Dendritic cell treated with granulocyte-macrophage colony-stimulating factor and Interleukin-4, amounts not matched to agents 40 ng/mL and 50 ng/mL, for 4 days (primary cell): Measurements from ENCODE around the gene LAMA1.

Experiments
- H3K27ac Mint-ChIP-seq: one replicate; pipeline ENCODE4 v1.8.0; 2022; ENCODE audit warnings: mild to moderate bottlenecking, mixed read lengths
- H3K27me3 Mint-ChIP-seq: one replicate; pipeline ENCODE4 v1.8.0; 2022; ENCODE audit warnings: mild to moderate bottlenecking, mixed read lengths
- H3K36me3 Mint-ChIP-seq: one replicate; pipeline ENCODE4 v1.8.0; 2022; ENCODE audit warnings: low read depth, mixed read lengths
- H3K4me1 Mint-ChIP-seq: one replicate; pipeline ENCODE4 v1.8.0; 2022; ENCODE audit warnings: low read depth, mixed read lengths
- H3K4me3 Mint-ChIP-seq: one replicate; pipeline ENCODE4 v1.8.0; 2022; ENCODE audit warnings: mild to moderate bottlenecking, moderate library complexity, mixed read lengths
- H3K9me3 Mint-ChIP-seq: one replicate; pipeline ENCODE4 v1.8.0; 2022; ENCODE audit warnings: mixed read lengths
- intact Hi-C: fragments of 100-400 bp; cut with micrococcal nuclease; formaldehyde crosslinking; loops from one replicate; pipeline ENCODE4 v1.15.0; 2022

Gene LAMA1

GRCh38 chr18:7139409-7139808, 21.8 kb upstream of the LAMA1 start:
- Mint-ChIP-seq H3K4me1 (no peaks in the 10 kb centered on the region), H3K27me3 (no peaks in the 10 kb centered on the region), H3K9me3 (no peaks in the 10 kb centered on the region), H3K27ac (no peak overlapping the region), H3K4me3 (no peak overlapping the region), H3K36me3 (no peaks in the 10 kb centered on the region)
- intact Hi-C loops, result no loop called here

DNA sequence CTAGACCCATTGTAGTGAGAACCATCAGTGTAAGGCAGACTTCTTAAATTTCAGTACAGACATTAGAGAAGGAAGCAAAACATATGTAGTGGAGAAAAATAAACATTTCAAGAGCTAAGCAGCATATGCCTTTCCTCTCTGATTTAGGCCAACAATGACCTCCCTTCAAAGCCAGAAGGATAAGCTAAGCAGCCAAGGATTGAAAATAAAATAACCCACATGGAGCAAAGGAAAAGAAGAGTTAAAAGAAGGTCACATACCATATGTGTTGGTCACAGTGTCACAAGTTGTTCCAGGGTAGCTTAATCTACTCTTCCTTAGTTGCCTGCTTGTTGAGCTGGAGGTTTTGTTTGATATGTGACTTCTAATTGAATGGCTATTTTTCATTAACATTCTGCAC, 15.6 kb upstream of the LAMA1 start:
- no peak overlapping the region for H3K27ac Mint-ChIP-seq
- H3K4me1 Mint-ChIP-seq, result no peaks in the 10 kb centered on the region
- intact Hi-C loops, result no loop called here
- no peaks in the 10 kb centered on the region for H3K36me3 Mint-ChIP-seq
- H3K4me3 Mint-ChIP-seq, result no peak overlapping the region
- H3K27me3 Mint-ChIP-seq, result no peaks in the 10 kb centered on the region
- no peaks in the 10 kb centered on the region for H3K9me3 Mint-ChIP-seq

DNA sequence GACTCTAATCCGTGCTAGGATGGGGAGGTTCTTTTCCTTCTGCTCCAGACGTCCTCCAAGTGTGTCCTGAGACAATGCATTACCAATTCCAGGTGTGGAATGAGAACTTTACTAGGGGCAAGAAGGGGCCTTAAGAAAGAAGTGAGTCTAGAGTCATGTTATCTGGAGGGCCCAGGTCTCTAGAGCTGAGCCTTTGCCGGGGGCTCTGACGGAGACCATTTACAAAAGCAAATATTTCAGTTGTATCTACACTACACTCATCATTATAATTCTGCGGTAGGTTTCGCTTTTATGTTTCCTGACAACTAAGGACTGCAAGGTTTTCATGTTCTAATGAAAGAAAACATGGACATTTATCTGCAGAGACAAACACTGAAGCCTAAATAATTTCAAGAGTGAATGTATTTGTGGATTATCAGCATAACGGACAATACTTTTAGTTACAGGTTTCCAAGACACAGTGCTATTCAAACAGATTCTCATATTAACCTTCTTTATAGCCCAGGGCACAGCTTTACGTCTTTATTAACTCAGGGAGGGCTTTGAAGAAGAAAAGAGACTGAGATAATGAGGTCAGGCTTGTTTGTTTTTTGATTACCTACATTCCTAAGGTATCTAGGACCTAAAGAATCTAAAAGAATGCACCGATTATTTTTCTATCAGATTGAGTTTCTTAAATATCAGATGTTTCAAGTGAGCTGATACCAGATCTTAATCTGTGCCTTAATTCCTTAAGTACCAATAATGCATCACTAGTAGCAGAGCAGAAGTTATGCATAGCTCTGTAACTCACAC, 15.0 kb upstream of the LAMA1 start:
- H3K27me3 Mint-ChIP-seq, result no peaks in the 10 kb centered on the region
- H3K27ac Mint-ChIP-seq, result no peak overlapping the region
- intact Hi-C loops, result no loop called here
- H3K4me3 Mint-ChIP-seq, result no peak overlapping the region
- H3K4me1 Mint-ChIP-seq, result no peaks in the 10 kb centered on the region
- H3K9me3 Mint-ChIP-seq, result no peaks in the 10 kb centered on the region
- H3K36me3 Mint-ChIP-seq, result no peaks in the 10 kb centered on the region

DNA sequence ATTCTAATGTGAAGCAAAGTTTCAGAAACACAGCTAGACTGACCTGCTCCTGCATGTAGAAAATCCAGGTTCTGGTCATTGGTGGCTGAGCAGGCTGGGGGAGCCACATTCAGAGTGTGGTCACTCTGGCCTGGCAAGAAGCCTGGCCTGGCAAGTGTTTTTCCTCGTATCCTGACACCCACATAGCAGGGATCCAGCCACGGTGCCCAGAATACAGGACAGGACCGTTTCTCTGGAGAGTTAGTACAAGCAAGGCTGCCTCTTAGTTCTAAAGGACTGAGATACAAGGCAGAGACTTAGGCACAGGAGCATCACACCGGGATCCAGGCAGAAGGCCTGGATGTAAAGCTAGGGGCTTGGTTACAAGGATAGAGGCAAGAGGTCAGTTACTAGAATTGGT, 4.8 kb upstream of the LAMA1 start:
- no peaks in the 10 kb centered on the region for H3K36me3 Mint-ChIP-seq
- no peak overlapping the region for H3K27ac Mint-ChIP-seq
- intact Hi-C loops, result no loop called here
- no peak overlapping the region for H3K4me3 Mint-ChIP-seq
- no peaks in the 10 kb centered on the region for H3K4me1 Mint-ChIP-seq
- peaks cover 28% of the 10 kb centered on the region for H3K27me3 Mint-ChIP-seq
- no peaks in the 10 kb centered on the region for H3K9me3 Mint-ChIP-seq

- no peaks in the 10 kb centered on the region for H3K9me3 Mint-ChIP-seq
- intact Hi-C loops, result no loop called here
- H3K27ac Mint-ChIP-seq, result no peak overlapping the region
- peaks cover 54% of the 10 kb centered on the region for H3K27me3 Mint-ChIP-seq
- no peaks in the 10 kb centered on the region for H3K36me3 Mint-ChIP-seq
- H3K4me3 Mint-ChIP-seq, result no peak overlapping the region
- H3K4me1 Mint-ChIP-seq, result peaks cover 10% of the 10 kb centered on the region
Observed at GRCh38 chr18:7116792-7117389, 706 bp downstream of the LAMA1 start.

DNA sequence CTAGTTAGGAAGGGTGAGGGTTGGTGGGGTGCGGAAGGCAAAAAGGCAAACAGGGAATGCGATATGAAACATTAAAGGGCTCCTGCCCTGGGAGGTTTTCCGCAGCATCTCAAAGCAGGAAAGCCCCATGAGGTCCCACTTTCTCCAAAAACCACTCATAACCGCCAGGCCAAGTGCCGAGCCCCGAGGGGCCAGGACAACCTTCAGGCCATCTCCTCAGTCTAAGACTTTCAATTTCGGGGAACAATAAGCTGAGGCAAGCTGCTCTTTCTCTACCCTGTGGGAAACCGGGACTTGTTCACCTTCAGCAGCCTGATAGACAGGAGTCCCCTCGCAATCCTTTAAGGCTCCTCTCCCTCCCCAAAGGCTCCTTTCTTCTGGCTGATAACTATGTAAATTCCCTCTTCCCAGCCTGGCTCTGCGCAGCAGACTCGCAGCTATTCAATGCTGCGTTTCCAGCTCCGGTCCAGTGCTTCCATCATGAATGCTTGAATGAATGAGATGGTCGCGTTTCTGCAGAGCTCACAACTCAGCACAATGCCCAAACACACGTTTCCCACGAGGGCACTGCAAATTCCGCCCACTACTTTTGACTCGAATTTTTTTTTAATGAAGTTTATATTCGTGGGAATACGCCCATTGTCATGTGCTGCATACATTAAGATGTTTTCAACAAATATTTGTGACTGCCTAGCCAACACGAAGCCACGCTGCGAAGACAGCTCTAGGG, 1.4 kb downstream of the LAMA1 start:
- H3K4me3 Mint-ChIP-seq, result no peak overlapping the region
- no peaks in the 10 kb centered on the region for H3K36me3 Mint-ChIP-seq
- peaks cover 10% of the 10 kb centered on the region for H3K4me1 Mint-ChIP-seq
- no peak overlapping the region for H3K27ac Mint-ChIP-seq
- H3K27me3 Mint-ChIP-seq, result peaks cover 53% of the 10 kb centered on the region
- no peaks in the 10 kb centered on the region for H3K9me3 Mint-ChIP-seq
- intact Hi-C loops, result no loop called here

DNA sequence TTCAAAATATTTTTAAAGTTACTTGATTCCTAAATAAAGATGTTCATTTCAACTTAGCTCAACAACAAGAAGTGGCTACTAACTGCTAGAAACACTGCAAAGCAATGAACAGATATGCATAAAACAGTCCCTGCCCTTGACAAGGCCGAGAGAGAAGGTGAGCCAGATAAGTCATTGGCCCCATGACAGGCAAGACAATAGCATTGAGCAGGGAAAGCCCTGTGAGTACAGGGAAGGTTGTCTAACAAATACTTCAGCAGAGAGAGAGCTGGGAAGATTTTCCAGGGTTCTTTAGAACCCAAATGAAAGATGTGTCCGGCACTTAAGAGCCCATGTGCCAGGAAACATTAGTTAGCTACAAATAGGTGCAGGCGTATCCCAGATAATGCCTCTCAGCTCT, 4.7 kb downstream of the LAMA1 start:
- Mint-ChIP-seq H3K9me3 (no peaks in the 10 kb centered on the region), H3K4me1 (peaks cover 10% of the 10 kb centered on the region), H3K4me3 (no peak overlapping the region), H3K27me3 (peaks cover 33% of the 10 kb centered on the region), H3K27ac (no peak overlapping the region), H3K36me3 (no peaks in the 10 kb centered on the region)
- intact Hi-C loops, result no loop called here

- Mint-ChIP-seq H3K27me3 (peaks cover 21% of the 10 kb centered on the region), H3K27ac (no peak overlapping the region), H3K4me3 (no peak overlapping the region), H3K9me3 (no peaks in the 10 kb centered on the region), H3K4me1 (peaks cover 2% of the 10 kb centered on the region), H3K36me3 (no peaks in the 10 kb centered on the region)
- intact Hi-C loops, result no loop called here
Observed at GRCh38 chr18:7111134-7111533, 6.5 kb downstream of the LAMA1 start.

DNA sequence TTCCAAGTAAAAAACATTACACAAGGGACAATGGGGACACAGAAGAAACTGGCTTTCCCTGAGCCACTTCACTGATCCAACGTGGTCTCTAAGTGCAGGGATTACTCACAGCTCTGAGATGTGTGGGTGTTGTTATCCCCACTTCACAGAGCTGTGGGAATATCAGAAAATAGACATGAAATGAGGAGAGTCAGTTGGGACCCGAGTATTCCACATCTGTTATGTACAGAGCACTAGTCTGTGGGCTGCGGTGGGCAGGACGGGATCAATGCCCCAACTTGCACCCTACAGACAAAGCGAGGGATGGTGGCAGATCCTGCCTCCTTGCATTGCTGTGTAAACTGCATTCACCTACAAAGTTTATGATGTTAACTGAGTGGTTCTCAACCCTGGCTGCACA, 11.7 kb downstream of the LAMA1 start:
- Mint-ChIP-seq H3K27me3 (peaks cover 1% of the 10 kb centered on the region), H3K9me3 (no peaks in the 10 kb centered on the region), H3K4me3 (no peak overlapping the region), H3K4me1 (no peaks in the 10 kb centered on the region), H3K36me3 (no peaks in the 10 kb centered on the region), H3K27ac (no peak overlapping the region)
- intact Hi-C loops, result no loop called here

GRCh38 chr18:7105268-7105667, 12.3 kb downstream of the LAMA1 start:
- Mint-ChIP-seq H3K27me3 (peaks cover 1% of the 10 kb centered on the region), H3K27ac (no peak overlapping the region), H3K4me1 (no peaks in the 10 kb centered on the region), H3K4me3 (no peak overlapping the region), H3K36me3 (no peaks in the 10 kb centered on the region), H3K9me3 (no peaks in the 10 kb centered on the region)
- intact Hi-C loops, result no loop called here

DNA sequence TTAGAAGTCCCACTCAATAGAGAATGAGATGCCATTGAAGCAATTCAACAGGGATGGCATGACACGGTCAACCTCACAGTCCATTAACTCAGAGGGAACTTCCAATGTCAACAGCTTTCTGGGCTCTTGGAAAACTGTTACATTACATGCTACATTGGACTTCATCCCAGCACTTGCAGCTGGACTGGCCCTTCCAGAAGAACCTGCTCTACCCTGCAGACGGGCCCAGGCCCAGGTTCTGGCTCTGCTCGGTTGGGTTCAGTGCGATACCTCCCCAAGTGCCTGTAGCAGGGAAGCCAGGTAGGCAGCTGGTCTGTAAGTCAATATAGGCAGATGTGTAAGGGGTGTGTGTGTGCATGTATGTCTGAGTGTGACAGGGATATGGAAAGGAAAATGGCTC, 12.9 kb downstream of the LAMA1 start:
- Mint-ChIP-seq H3K27me3 (no peaks in the 10 kb centered on the region), H3K4me1 (no peaks in the 10 kb centered on the region)

GRCh38 chr18:7102131-7102530, 15.5 kb downstream of the LAMA1 start:
- H3K27ac Mint-ChIP-seq, result no peak overlapping the region
- H3K36me3 Mint-ChIP-seq, result no peaks in the 10 kb centered on the region
- no peaks in the 10 kb centered on the region for H3K9me3 Mint-ChIP-seq
- intact Hi-C loops, result no loop called here
- no peaks in the 10 kb centered on the region for H3K4me1 Mint-ChIP-seq
- no peaks in the 10 kb centered on the region for H3K27me3 Mint-ChIP-seq
- H3K4me3 Mint-ChIP-seq, result no peak overlapping the region

More for the DNA sequence above, 12.9 kb downstream of the LAMA1 start:
- no peaks in the 10 kb centered on the region for H3K9me3 Mint-ChIP-seq
- H3K4me3 Mint-ChIP-seq, result no peak overlapping the region
- H3K27ac Mint-ChIP-seq, result no peak overlapping the region
- intact Hi-C loops, result no loop called here
- H3K36me3 Mint-ChIP-seq, result no peaks in the 10 kb centered on the region

DNA sequence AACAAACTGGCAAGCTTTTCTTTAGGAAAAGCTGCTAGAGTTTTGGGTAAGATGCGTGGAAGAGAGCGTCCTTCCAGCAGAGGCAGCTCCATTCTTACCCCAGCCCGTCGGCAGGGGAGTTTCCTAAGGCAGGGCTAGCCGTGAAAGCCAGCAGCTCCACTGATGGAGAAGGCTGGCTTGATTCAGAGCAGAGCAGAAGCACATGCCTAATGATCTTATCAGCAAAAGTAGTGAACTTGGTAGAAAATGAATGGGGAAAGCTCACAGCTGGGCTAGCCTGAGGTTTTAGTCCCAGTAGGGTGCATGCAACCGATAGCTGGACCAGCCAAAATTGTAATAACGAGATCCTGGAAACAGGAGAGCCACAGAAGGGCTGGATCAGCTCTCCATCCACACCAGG, 20.8 kb downstream of the LAMA1 start:
- no peaks in the 10 kb centered on the region for H3K36me3 Mint-ChIP-seq
- H3K4me3 Mint-ChIP-seq, result no peak overlapping the region
- H3K27me3 Mint-ChIP-seq, result no peaks in the 10 kb centered on the region
- no peak overlapping the region for H3K27ac Mint-ChIP-seq
- intact Hi-C loops, result no loop called here
- no peaks in the 10 kb centered on the region for H3K9me3 Mint-ChIP-seq
- H3K4me1 Mint-ChIP-seq, result no peaks in the 10 kb centered on the region

- Mint-ChIP-seq H3K27me3 (no peaks in the 10 kb centered on the region), H3K4me1 (no peaks in the 10 kb centered on the region), H3K9me3 (no peaks in the 10 kb centered on the region), H3K36me3 (no peaks in the 10 kb centered on the region), H3K27ac (no peak overlapping the region), H3K4me3 (no peak overlapping the region)
- intact Hi-C loops, result no loop called here
Observed at GRCh38 chr18:7094427-7094826, 23.2 kb downstream of the LAMA1 start.
